ENCODE measurements around the gene STK32B. TPM values are rescaled to one million over a fixed set of nuclear protein-coding genes. Genes with fewer than 3 reads are reported as not detected.

The STK32B gene
- total and polyA plus RNA-seq, 2 donors (not counting 1 experiment from before 2014, with no cell fraction given) = 0.22 to 0.30 TPM

GRCh38 chr4:5033281-5033841 is 17.9 kb upstream of the STK32B start:
- CTCF ChIA-PET = no interaction called here
- H4K20me1 ChIP-seq (ENCODE audit: control insufficient read depth, insufficient read depth, low read length, poor library complexity, severe bottlenecking) = no peaks in the 10 kb centered on the region
- Mint-ChIP-seq H3K4me1 (peaks cover 9% of the 10 kb centered on the region), H3K9me3 (ENCODE audit: insufficient read depth) (no peaks in the 10 kb centered on the region), H3K27ac (peak overlapping the region; percentile 42), H3K27me3 (peaks cover 10% of the 10 kb centered on the region), H3K4me3 (peak overlapping the region; percentile 66)
- peaks cover 0 to 6% of the 10 kb centered on the region in 2 donors for H3K4me1 ChIP-seq (ENCODE audit: control insufficient read depth in 2 of 2, insufficient read depth in 2 of 2, low read length in 2 of 2)
- POLR2A ChIA-PET = no interaction called here
- intact Hi-C loops (cut with micrococcal nuclease) = no loop called here
- H3K4me2 ChIP-seq (replicated peaks; ENCODE audit: low read depth, low read length, poor library complexity, severe bottlenecking) = peak overlapping the region; percentile 50
- no peak for TF ChIP-seq CTCF (IDR thresholded peaks at IDR 0.05)
- TF ChIP-seq EZH2 (IDR thresholded peaks at IDR 0.05; ENCODE audit: borderline replicate concordance, insufficient read depth, low read depth, low read length, poor library complexity, severe bottlenecking) = no peak
- DNase-seq = no peak
- no peak overlapping the region for H3K9ac ChIP-seq (ENCODE audit: low read length)
- peak overlapping the region; percentile 71 for H2AFZ ChIP-seq (ENCODE audit: insufficient read depth, low read depth, low read length, poor library complexity, severe bottlenecking)
- WGBS (ENCODE audit: insufficient coverage) = 11% methylated on average over 5 of the region's 10 CpGs
- no peak overlapping the region for H3K27ac ChIP-seq (ENCODE audit: low read length in 2 of 2)
- no peak overlapping the region for H3K4me3 ChIP-seq (ENCODE audit: control extremely low read depth in 1 of 5, extremely low read depth in 1 of 5, insufficient read depth in 1 of 5, low read depth in 2 of 5, low read length in 4 of 5)
- H3K79me2 ChIP-seq (ENCODE audit: control insufficient read depth, insufficient read depth, low read length) = no peaks in the 10 kb centered on the region
- no peaks in the 10 kb centered on the region for H3K27me3 ChIP-seq (replicated peaks in 1 of 4; ENCODE audit: control extremely low read depth in 1 of 4, control insufficient read depth in 3 of 4, insufficient read depth in 4 of 4, low read length in 3 of 4)
- ATAC-seq (ENCODE audit: low read depth) = no peak
- H3K36me3 ChIP-seq (replicated peaks in 1 of 2; ENCODE audit: control extremely low read depth in 1 of 2, control insufficient read depth in 1 of 2, extremely low read depth in 1 of 2, insufficient read depth in 2 of 2, low read length in 1 of 2) = no peaks in the 10 kb centered on the region
- H3K9me3 ChIP-seq (ENCODE audit: control extremely low read depth in 1 of 3, control insufficient read depth in 2 of 3, insufficient read depth in 1 of 3, low read length in 2 of 3) = peaks cover 0 to 3% (median 0%) of the 10 kb centered on the region in 3 donors

- no peak overlapping the region for H2AFZ ChIP-seq (ENCODE audit: insufficient read depth, low read depth, low read length, poor library complexity, severe bottlenecking)
- H4K20me1 ChIP-seq (ENCODE audit: control insufficient read depth, insufficient read depth, low read length, poor library complexity, severe bottlenecking) = no peaks in the 10 kb centered on the region
- peaks cover 9% of the 10 kb centered on the region for H3K4me1 Mint-ChIP-seq
- no peak for TF ChIP-seq EZH2 (IDR thresholded peaks at IDR 0.05; ENCODE audit: borderline replicate concordance, insufficient read depth, low read depth, low read length, poor library complexity, severe bottlenecking)
- TF ChIP-seq CTCF (IDR thresholded peaks at IDR 0.05) = no peak
- peaks cover 0 to 3% (median 0%) of the 10 kb centered on the region in 3 donors for H3K9me3 ChIP-seq (ENCODE audit: control extremely low read depth in 1 of 3, control insufficient read depth in 2 of 3, insufficient read depth in 1 of 3, low read length in 2 of 3)
- H3K27me3 Mint-ChIP-seq = peaks cover 8% of the 10 kb centered on the region
- no peak for DNase-seq
- no peak overlapping the region for H3K27ac Mint-ChIP-seq
- H3K79me2 ChIP-seq (ENCODE audit: control insufficient read depth, insufficient read depth, low read length) = no peaks in the 10 kb centered on the region
- no peak overlapping the region for H3K9ac ChIP-seq (ENCODE audit: low read length)
- ChIA-PET CTCF (no interaction called here), POLR2A (no interaction called here)
- no peak overlapping the region for H3K27ac ChIP-seq (ENCODE audit: low read length in 2 of 2)
- no peaks in the 10 kb centered on the region for H3K36me3 ChIP-seq (replicated peaks in 1 of 2; ENCODE audit: control extremely low read depth in 1 of 2, control insufficient read depth in 1 of 2, extremely low read depth in 1 of 2, insufficient read depth in 2 of 2, low read length in 1 of 2)
- no peak overlapping the region for H3K4me3 ChIP-seq (ENCODE audit: control extremely low read depth in 1 of 5, extremely low read depth in 1 of 5, insufficient read depth in 1 of 5, low read depth in 2 of 5, low read length in 4 of 5)
- H3K9me3 Mint-ChIP-seq (ENCODE audit: insufficient read depth) = no peaks in the 10 kb centered on the region
- H3K27me3 ChIP-seq (replicated peaks in 1 of 4; ENCODE audit: control extremely low read depth in 1 of 4, control insufficient read depth in 3 of 4, insufficient read depth in 4 of 4, low read length in 3 of 4) = no peaks in the 10 kb centered on the region
- no peak overlapping the region for H3K4me2 ChIP-seq (replicated peaks; ENCODE audit: low read depth, low read length, poor library complexity, severe bottlenecking)
- intact Hi-C loops (cut with micrococcal nuclease) = no loop called here
- WGBS (ENCODE audit: insufficient coverage) = 82% methylated on average over 3 of the region's 8 CpGs
- no peak for ATAC-seq (ENCODE audit: low read depth)
- H3K4me1 ChIP-seq (ENCODE audit: control insufficient read depth in 2 of 2, insufficient read depth in 2 of 2, low read length in 2 of 2) = peaks cover 0 to 6% of the 10 kb centered on the region in 2 donors
- H3K4me3 Mint-ChIP-seq = no peak overlapping the region
Measured at GRCh38 chr4:5034206-5034605, 17.1 kb upstream of the STK32B start.
